Keratinocyte (primary cell): ENCODE results near the gene CXCL8.

Experiments
- EZH2 ChIP-seq: IDR thresholded peaks from one replicate; pipeline ENCODE4 v1.6.1; 2012; ENCODE audit warnings: inconsistent platforms, mild to moderate bottlenecking, low read length, moderate library complexity
- TF ChIP-seq, protein P1 (sequence below), 3 experiments: IDR thresholded peaks in 1 of 3; conservative IDR thresholded peaks in 1 of 3; optimal IDR thresholded peaks in 1 of 3; 2 replicates in 2 of 3; 3 replicates in 1 of 3; pipeline versions ENCODE3 to v1.5.1; 2011; ENCODE audit warnings: low read length in 3 of 3, mild to moderate bottlenecking in 3 of 3, moderate library complexity in 2 of 3, control low read depth in 1 of 3, inconsistent platforms in 1 of 3; ENCODE audit not compliant: insufficient read depth in 2 of 3; ENCODE audit errors: extremely low read depth in 1 of 3

DNA sequence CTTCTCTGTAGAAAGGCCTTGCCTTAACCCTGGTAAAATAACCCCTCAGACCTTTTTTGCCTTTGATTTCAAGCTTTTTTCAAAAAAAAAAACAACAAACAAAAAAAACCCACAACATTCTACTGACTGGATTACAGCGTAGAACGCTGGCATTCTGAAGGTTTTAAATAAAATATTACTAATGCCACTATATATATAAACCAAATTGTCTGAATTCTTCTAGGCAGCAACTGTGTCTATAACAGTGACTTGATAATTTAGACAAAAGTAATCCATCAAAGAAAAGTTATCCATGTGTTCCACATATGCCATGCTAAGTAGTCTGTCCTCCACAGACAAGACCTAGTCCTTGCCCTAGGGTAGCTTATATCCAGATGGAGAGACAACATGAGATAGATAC, 33.6 kb upstream of the CXCL8 start:
- TF ChIP-seq, protein P1, sequence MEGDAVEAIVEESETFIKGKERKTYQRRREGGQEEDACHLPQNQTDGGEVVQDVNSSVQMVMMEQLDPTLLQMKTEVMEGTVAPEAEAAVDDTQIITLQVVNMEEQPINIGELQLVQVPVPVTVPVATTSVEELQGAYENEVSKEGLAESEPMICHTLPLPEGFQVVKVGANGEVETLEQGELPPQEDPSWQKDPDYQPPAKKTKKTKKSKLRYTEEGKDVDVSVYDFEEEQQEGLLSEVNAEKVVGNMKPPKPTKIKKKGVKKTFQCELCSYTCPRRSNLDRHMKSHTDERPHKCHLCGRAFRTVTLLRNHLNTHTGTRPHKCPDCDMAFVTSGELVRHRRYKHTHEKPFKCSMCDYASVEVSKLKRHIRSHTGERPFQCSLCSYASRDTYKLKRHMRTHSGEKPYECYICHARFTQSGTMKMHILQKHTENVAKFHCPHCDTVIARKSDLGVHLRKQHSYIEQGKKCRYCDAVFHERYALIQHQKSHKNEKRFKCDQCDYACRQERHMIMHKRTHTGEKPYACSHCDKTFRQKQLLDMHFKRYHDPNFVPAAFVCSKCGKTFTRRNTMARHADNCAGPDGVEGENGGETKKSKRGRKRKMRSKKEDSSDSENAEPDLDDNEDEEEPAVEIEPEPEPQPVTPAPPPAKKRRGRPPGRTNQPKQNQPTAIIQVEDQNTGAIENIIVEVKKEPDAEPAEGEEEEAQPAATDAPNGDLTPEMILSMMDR (optimal IDR thresholded peaks at IDR 0.05 in 1 of 3, IDR thresholded peaks at IDR 0.05 in 1 of 3, conservative IDR thresholded peaks at IDR 0.05 in 1 of 3; ENCODE audit: extremely low read depth in 1 of 3, insufficient read depth in 2 of 3, low read length in 3 of 3): no peak
- TF ChIP-seq EZH2: no peak
